Effector memory CD8-positive, alpha-beta T cell (primary cell): ENCODE measurements around the gene SNX20.
A peak's percentile ranks its signal among the peaks of the same experiment; 100 is the strongest.

Experiments used
- ATAC-seq: fragments of 150-1000 bp; cut with Tn5 transposase; replicated peaks from 2 replicates; pipeline ENCODE4 v1.10.0; 2021; ENCODE audit warnings: mild to moderate bottlenecking, moderate library complexity
- DNase-seq, 3 experiments: peaks; one replicate each; pipeline ENCODE4 v3.0.0; 2021
- H3K27ac Mint-ChIP-seq, 2 donors: one replicate each; pipeline ENCODE4 v1.8.0; 2022; ENCODE audit warnings: mild to moderate bottlenecking in 2 of 2, mixed read lengths in 2 of 2, moderate library complexity in 2 of 2
- H3K27me3 Mint-ChIP-seq, 2 donors: one replicate each; pipeline ENCODE4 v1.8.0; 2022; ENCODE audit warnings: mixed read lengths in 2 of 2
- H3K36me3 Mint-ChIP-seq: one replicate; pipeline ENCODE4 v1.8.0; 2022; ENCODE audit warnings: mild to moderate bottlenecking, moderate library complexity, mixed read lengths; ENCODE audit not compliant: insufficient read depth
- H3K4me1 Mint-ChIP-seq, 2 donors: one replicate each; pipeline ENCODE4 v1.8.0; 2022; ENCODE audit warnings: low read depth in 2 of 2, mixed read lengths in 2 of 2
- H3K4me3 Mint-ChIP-seq, 2 donors: one replicate each; pipeline ENCODE4 v1.8.0; 2022; ENCODE audit warnings: mild to moderate bottlenecking in 2 of 2, mixed read lengths in 2 of 2, moderate library complexity in 2 of 2
- H3K9me3 Mint-ChIP-seq, 2 donors: one replicate each; pipeline ENCODE4 v1.8.0; 2022; ENCODE audit warnings: mixed read lengths in 2 of 2

Gene SNX20

DNA sequence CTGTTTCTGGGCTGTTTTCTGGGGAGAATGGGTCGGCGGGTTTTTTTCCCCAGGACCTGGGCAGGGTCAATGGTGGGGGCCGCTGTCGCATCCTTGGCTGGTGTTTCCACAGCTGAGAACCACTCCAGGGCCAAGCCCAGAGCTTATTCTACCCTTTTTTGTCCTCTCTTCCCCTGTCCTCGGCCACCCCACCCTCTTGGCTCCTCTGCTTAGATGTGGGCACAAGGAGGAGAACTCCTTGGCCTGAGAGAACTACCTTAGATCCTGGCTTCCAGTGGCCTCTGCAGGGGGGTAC, 16.3 kb upstream of the SNX20 start:
- H3K36me3 Mint-ChIP-seq: peaks cover 12% of the 10 kb centered on the region
- H3K27me3 Mint-ChIP-seq: no peaks in the 10 kb centered on the region
- H3K4me1 Mint-ChIP-seq: peaks cover 65 to 71% of the 10 kb centered on the region in 2 donors

DNA sequence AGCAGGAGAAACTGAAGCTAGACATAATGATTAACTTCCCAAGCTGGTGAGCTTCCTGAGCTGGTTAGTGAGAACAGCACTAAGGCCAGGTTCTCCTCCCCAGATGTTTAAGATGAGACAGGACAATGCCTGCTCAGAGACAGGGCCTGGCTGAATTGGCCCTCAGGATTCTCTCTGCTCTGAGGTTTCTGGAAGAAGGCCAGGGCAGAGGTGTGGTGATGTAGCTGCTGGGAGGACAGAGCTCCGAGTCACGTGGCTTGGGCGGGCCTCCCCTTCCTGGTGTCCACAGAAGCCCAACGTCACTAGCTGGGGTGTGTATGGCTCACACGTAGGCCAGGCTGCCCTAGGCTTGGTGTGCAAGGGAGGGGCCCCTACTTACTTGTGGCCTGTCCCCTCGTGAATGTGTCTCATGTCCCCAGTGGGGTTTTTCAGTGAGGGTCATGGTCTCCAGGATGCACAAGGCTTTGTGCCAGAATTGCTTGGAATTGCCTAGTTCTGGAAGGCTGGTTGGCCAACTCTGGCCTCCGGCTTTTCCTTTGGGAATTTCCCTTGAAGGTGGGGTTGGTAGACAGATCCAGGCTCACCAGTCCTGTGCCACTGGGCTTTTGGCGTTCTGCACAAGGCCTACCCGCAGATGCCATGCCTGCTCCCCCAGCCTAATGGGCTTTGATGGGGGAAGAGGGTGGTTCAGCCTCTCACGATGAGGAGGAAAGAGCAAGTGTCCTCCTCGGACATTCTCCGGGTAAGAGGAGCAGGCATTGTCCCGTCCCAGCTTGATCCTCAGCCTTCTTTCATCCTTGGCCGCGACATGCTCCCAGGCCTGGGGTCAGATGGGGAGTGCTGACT, 15.7 kb upstream of the SNX20 start:
- ATAC-seq (peak; percentile 74), DNase-seq (peak; percentile 50 to 59 (median 56))
- Mint-ChIP-seq H3K9me3 (no peaks in the 10 kb centered on the region), H3K27me3 (no peaks in the 10 kb centered on the region), H3K4me3 (peak overlapping the region; percentile 89), H3K27ac (peak overlapping the region; percentile 97), H3K36me3 (peaks cover 12% of the 10 kb centered on the region), H3K4me1 (peaks cover 67 to 74% of the 10 kb centered on the region in 2 donors)

More for the DNA sequence above, 16.3 kb upstream of the SNX20 start:
- Mint-ChIP-seq H3K27ac (peak overlapping the region; percentile 97), H3K4me3 (peak overlapping the region; percentile 89), H3K9me3 (no peaks in the 10 kb centered on the region)
- ATAC-seq: no peak
- DNase-seq: no peak

DNA sequence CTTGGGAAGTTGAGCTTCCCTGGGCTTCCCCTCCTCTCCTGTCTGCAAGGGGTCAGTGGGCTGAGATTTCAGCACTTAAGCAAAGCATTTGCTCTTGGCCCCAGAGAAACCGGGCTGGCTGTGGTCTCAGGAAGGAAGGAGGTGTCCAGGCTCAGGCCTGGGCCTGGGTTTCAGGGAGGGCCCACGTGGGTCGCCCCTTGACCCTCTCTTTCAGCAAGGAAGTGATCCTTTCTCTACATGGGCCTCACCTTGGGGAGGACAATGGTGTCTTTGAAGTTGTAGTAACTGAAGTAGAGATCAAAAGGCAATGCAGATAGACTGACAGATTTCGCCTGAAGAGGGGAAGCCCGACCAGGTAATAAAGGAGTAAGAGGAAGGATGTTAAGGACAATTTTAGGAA, 15.0 kb upstream of the SNX20 start:
- peaks cover 12% of the 10 kb centered on the region for H3K36me3 Mint-ChIP-seq
- no peaks in the 10 kb centered on the region for H3K9me3 Mint-ChIP-seq
- H3K27me3 Mint-ChIP-seq: no peaks in the 10 kb centered on the region
- H3K4me3 Mint-ChIP-seq: peak overlapping the region; percentile 89
- ATAC-seq (no peak), DNase-seq (no peak)
- peaks cover 67 to 68% of the 10 kb centered on the region in 2 donors for H3K4me1 Mint-ChIP-seq
- peak overlapping the region; percentile 97 for H3K27ac Mint-ChIP-seq

DNA sequence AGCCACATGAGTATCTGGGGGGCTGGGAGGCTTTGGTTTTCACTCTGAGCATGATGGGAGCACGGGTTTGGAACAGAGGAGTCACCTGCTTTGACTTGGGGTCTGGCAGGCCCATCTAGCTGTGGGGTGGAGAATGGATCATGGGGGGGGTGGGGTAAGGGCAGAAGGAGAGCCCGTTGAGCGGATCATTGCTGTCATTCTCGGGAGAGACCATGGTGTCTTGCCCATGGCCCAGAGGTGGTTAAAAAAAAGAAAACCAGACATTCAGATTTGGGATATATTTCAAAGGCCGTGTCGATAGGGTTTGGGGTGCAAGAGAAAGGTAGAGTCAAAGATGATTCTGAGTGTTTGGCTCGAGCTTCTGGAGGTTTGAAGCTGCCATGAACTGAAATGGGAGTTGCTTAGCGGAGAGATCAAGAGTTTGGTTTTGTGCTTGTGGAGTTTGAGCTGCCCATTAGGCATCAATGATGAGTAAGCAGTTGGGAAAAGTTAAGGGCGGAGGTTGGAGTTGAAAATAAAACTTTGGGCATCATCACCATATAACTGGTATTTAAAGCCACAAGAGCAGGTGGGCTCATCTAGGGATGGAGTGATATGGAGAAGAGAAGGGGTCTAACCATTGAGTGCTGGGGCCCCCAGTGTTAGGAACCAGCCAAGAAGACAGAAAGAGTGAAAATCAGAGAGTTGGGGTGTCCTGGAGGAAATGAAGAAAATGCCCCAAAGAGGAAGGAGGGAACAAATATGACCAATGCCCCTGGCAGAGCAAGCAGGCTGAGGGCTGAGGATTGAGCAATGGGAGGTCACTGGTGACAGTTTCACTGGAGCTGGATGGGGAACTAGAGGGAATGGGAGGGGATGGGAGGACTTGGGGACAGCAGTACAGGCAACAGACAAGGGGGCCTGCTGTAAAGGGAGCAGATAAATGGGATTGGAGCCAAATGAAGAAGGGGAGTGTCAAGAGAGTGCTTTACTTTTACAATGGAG, 14.2 kb upstream of the SNX20 start:
- no peaks in the 10 kb centered on the region for H3K9me3 Mint-ChIP-seq
- peak overlapping the region; percentile 97 for H3K27ac Mint-ChIP-seq
- peaks cover 12% of the 10 kb centered on the region for H3K36me3 Mint-ChIP-seq
- H3K27me3 Mint-ChIP-seq: no peaks in the 10 kb centered on the region
- H3K4me1 Mint-ChIP-seq: peaks cover 67 to 69% of the 10 kb centered on the region in 2 donors
- no peak for ATAC-seq
- no peak for DNase-seq
- H3K4me3 Mint-ChIP-seq: peak overlapping the region; percentile 89

DNA sequence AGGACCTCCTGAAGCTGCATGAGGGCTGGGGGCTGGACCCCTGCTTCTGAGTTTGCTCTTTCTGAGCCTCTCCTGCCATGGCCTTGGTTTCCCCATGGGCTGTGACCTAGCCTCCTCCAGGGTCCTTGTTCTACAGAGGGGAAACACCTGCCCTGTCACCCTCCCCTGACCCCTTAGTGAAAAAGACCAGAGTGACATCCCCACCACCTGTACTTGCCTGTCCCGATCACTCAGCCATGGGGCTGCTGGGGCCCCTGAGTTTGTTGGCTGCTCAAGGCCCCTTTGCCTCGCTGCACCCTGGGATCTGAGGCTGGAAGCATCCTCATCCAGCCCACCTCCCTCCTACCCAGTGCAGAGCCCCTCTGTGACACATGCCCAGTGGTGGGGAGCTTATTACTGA, 13.1 kb upstream of the SNX20 start:
- Mint-ChIP-seq H3K9me3 (no peaks in the 10 kb centered on the region), H3K27ac (peak overlapping the region; percentile 97), H3K36me3 (peaks cover 9% of the 10 kb centered on the region), H3K4me3 (peak overlapping the region; percentile 89), H3K27me3 (no peaks in the 10 kb centered on the region), H3K4me1 (peaks cover 58 to 61% of the 10 kb centered on the region in 2 donors)
- no peak for DNase-seq
- no peak for ATAC-seq

DNA sequence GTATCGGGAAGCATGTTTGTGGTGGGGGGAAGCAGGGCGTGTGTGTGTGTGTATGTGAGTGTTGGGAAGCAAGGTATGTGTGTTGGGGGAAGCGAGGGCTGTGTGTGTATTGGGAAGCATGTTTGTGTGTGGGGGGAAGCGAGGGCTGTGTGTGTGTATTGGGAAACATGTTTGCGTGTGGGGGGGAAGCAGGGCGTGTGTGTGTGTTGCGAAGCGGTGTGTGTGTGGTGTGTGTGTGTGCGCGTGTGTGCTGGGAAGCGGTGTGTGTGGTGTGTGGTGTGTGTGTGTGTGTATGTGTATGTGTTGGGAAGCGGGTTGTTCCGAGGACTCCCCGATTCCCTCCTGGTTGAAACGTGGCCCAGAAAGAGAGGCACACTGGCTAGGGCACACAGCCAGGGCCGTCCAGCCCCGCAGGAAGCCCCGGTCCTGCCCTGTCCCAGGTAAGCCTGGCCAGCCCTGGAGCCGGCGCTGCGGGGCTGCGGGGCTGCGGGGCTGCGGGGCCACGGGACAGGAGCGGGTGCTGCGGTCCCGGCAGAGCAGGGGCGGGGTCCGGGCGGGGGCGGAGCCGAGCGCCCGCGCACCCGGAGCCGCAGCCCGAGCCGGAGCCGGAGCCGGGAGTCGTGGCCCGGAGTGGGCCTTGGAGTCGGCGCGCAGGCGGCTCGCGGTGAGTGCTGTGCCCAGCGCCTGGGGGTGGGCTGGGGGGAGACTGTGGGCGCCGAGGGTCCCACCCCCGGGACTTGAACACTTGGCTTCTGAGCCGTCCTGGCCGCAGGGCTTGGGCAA, 12.1 kb upstream of the SNX20 start, which contains the start of gene NOD2:
TSS of gene NOD2 (plus strand) at position 608 of the 783 bp plus-strand sequence. CDS start 5,890 bp downstream, outside the sequence.
- H3K27me3 Mint-ChIP-seq: no peaks in the 10 kb centered on the region
- no peak for DNase-seq
- peaks cover 9% of the 10 kb centered on the region for H3K36me3 Mint-ChIP-seq
- peaks cover 49 to 53% of the 10 kb centered on the region in 2 donors for H3K4me1 Mint-ChIP-seq
- H3K4me3 Mint-ChIP-seq: peak within 1 kb of the TSS; percentile 89
- H3K9me3 Mint-ChIP-seq: no peaks in the 10 kb centered on the region
- peak; percentile 34 for ATAC-seq
- H3K27ac Mint-ChIP-seq: peak within 1 kb of the TSS; percentile 97

DNA sequence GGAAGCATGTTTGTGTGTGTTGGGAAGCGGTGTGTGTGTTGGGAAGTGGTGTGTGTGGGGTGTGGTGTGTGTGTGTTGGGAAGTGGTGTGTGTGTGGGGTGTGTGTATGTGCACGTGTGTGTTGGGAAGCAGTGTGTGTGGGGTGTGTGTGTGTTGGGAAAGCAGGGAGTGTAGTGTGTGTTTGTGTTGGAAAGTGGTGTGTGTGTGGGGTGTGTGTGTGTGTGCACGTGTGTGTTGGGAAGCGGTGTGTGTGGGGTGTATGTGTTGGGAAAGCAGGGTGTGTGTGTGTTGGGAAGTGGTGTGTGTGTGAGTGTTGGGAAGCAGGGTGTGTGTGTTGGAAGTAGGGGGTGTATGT, 11.5 kb upstream of the SNX20 start:
- H3K9me3 Mint-ChIP-seq: no peaks in the 10 kb centered on the region
- peaks cover 5% of the 10 kb centered on the region for H3K36me3 Mint-ChIP-seq
- H3K4me1 Mint-ChIP-seq: peaks cover 45 to 47% of the 10 kb centered on the region in 2 donors
- H3K27ac Mint-ChIP-seq: peak overlapping the region; percentile 58 to 81
- no peaks in the 10 kb centered on the region for H3K27me3 Mint-ChIP-seq
- no peak for ATAC-seq
- peak overlapping the region; percentile 63 to 65 for H3K4me3 Mint-ChIP-seq
- no peak for DNase-seq

DNA sequence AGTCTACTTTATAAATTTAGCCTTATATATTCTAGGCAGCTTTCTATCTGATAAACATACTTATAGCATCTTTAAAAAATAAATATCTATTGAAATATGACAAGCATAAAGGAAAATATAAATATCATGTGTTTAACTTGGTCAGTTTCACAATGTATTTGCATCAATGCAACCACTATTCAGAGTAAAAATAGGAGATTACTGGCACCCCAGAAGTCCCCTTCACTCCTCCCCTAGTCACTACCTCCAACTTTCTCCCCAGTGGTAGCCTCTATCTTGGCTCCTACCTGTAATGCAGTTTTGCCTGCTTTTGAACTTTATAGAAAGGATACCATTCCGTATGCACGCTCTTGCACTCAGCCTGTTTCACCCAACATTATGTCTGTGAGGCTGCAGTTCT, 9.1 kb upstream of the SNX20 start:
- H3K27ac Mint-ChIP-seq: no peak overlapping the region
- peaks cover 37 to 42% of the 10 kb centered on the region in 2 donors for H3K4me1 Mint-ChIP-seq
- H3K36me3 Mint-ChIP-seq: peaks cover 4% of the 10 kb centered on the region
- no peak overlapping the region for H3K4me3 Mint-ChIP-seq
- ATAC-seq: no peak
- no peaks in the 10 kb centered on the region for H3K27me3 Mint-ChIP-seq
- H3K9me3 Mint-ChIP-seq: no peaks in the 10 kb centered on the region
- DNase-seq: no peak

DNA sequence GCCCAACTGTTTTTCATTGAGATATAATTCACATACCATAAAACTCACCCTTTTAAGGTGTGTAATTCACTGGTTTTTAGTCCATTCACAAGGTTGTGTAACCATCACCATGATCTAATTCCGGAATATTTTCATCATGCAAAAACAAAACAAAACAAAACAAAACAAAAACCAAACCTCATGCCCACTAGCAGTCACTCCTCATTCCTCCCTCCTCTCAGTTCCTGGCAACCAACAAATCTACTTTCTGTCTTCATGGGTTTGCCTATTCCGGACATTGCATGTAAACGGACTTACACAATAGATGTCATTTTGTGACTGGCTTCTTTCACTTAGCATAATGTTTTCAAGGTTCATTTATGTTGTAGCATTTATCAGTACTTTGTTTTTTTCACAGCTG, 7.8 kb upstream of the SNX20 start:
- no peak for DNase-seq
- no peak overlapping the region for H3K27ac Mint-ChIP-seq
- no peak overlapping the region for H3K4me3 Mint-ChIP-seq
- H3K9me3 Mint-ChIP-seq: no peaks in the 10 kb centered on the region
- peaks cover 4% of the 10 kb centered on the region for H3K36me3 Mint-ChIP-seq
- peaks cover 37 to 44% of the 10 kb centered on the region in 2 donors for H3K4me1 Mint-ChIP-seq
- no peak for ATAC-seq
- no peaks in the 10 kb centered on the region for H3K27me3 Mint-ChIP-seq

DNA sequence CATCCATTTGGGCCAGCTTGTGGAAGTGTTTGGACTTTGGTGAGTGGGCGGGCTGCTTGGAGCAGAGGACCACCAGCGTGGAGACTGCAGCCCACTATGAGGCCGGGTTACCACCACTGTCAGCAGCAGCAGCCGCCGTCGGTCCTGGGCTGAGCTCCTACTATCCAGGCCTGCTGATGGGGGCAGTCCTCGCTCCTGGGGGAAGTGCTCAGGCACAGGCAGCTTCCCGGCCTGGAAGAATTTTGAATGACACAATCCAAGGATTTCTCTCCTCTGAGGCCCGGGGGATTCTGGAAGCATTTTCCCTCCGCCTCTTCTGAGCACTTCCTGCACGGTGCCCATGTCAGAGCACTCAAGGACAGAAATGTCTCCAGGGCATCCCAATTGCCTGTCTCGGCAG, 7.0 kb upstream of the SNX20 start:
- Mint-ChIP-seq H3K27me3 (no peaks in the 10 kb centered on the region), H3K4me3 (no peak overlapping the region), H3K36me3 (peaks cover 3% of the 10 kb centered on the region), H3K27ac (no peak overlapping the region), H3K4me1 (peaks cover 44 to 50% of the 10 kb centered on the region in 2 donors), H3K9me3 (no peaks in the 10 kb centered on the region)
- ATAC-seq: no peak
- no peak for DNase-seq

DNA sequence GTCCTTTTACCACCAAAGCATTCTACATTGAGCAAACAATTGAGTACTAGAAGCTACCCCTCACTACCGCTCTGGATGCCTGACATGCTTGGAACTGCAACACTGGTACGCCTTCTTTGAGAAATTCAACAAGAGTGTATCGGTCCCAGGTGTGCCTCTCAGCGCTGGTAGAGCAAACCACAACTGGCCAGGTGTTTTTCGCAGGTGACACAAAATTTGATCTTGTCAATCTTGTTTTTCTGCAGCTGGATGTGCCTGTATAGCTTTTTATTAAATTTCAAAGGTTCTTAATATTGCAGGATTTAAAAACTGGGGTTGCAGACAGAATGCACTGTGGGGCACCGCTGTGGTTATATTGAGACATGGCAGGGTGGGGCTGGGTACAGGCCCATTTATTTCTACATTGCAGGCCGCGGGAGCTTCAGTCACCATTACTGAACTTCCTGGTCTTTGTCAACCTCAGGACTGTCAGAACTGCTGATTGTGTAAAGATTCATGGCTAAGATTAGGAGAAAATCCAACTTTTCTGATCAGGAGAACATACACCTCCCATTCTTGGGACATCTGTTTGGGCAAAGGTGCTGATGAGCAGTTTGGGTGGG, 4.5 kb upstream of the SNX20 start:
- Mint-ChIP-seq H3K27me3 (no peaks in the 10 kb centered on the region), H3K27ac (peak overlapping the region; percentile 80 to 96), H3K4me1 (peaks cover 50 to 53% of the 10 kb centered on the region in 2 donors), H3K4me3 (peak overlapping the region; percentile 57 to 68), H3K9me3 (no peaks in the 10 kb centered on the region), H3K36me3 (peaks cover 4% of the 10 kb centered on the region)
- peak; percentile 13 for ATAC-seq
- no peak for DNase-seq

DNA sequence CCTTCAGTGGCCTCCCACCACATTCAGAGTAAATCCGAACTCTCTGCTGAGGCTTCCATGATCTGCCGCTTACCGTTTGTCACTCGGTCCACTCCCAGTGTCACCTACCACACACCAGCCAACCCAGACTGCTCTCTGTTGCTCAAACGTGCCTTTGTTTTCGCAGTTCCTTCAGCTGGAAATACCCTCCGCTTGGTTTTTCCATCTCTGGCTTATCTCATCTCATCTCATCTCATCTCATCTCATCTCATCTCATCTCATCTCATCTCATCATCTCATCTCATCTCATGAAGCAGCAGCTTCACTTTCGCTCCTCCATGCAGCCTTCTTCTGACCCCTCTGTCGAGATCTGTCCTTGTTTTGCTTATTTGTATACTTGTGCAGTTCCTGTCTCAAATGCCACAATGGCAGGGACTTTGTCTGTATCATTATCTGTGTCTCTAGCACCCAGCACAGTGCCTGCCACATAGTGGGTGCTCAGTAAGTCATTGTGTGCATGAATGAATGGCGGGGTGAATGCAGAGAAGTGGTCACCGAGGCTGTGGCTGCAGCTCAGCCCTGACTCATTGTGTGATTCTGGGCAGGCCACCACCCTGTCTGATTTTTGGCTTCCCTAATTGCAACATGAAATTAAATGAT, 3.8 kb upstream of the SNX20 start:
- H3K36me3 Mint-ChIP-seq: peaks cover 7% of the 10 kb centered on the region
- peak; percentile 21 for ATAC-seq
- peaks cover 56 to 58% of the 10 kb centered on the region in 2 donors for H3K4me1 Mint-ChIP-seq
- peak overlapping the region; percentile 80 to 96 for H3K27ac Mint-ChIP-seq
- DNase-seq: no peak
- H3K27me3 Mint-ChIP-seq: no peaks in the 10 kb centered on the region
- H3K9me3 Mint-ChIP-seq: no peaks in the 10 kb centered on the region
- H3K4me3 Mint-ChIP-seq: peak overlapping the region; percentile 57 to 59
